ENCODE results near the gene OR52E5.

OR52E5 gene

DNA sequence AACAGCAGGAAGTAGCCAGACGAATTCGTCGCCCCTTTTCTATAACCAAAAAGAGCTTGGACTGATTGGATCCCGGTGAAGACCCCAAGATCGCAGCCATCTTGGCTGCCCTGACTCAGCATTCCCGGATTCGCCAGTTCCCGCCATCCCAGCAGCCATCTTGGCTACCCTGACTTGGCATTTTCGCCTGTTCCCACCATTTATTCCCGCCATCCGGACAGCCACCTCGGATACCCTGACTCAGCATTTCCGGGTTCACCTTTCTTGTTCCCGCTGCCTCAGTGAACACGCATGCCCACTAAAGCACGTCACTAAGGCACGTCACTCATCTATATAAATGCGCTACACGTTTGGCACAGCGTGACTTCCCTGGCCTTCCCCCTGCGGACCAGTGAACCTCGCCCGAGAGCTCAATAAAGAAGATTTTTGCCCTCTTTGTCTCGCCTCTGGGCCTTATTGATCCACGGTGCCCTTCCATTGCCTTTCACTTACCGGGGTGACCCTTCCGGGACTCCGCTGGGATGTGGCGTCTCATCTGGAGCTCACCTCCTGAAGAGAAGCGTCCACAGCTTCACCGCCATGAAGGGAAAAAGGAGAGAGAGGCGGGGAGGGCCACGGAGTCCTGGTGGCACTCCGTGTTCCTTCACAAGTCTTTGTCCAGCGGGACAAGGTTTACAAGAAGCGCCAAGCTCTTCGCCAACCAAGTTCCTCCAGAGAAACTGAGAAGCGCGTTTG lies 45.0 kb downstream of the OR52E5 start:
- DNase-seq, result no peak

DNA sequence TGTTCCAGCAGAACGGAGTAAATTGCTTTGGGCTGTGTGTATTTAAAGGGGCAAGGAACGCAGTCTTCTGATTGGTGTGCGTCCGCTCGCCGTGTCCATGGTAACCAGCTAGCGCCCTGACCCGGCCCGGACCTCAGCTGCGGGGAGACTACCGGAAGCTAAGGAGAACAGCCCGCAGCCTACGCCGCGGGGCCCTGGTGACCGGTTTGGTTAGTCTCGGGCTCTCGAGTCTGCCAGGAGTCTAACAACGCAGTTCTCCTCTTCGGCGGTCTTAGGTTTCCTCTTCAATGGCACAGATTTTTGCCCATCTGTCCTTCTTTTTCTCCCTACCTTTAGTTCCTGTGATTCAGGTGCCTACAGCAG lies 45.6 kb downstream of the OR52E5 start:
- DNase-seq, result no peak

DNA sequence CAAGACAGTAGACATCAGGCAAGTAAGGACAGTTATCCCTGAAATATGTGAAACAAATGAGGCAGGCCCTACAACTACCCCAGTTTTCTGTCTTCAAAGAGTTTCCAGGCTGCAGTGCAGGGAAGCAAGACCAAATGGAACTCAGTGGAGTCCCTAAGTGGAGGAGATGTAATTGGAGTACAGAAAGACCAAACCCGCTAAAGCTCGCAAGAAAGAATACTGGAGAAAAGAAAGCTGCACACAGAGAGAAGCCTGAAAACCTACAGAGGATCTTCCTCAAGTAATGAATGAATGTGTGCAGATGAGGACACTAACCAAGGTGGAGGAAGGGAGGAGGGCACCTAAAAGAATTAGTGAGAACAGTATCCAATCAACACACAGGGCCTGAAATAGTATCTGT lies 47.7 kb downstream of the OR52E5 start:
- DNase-seq, result no peak

DNA sequence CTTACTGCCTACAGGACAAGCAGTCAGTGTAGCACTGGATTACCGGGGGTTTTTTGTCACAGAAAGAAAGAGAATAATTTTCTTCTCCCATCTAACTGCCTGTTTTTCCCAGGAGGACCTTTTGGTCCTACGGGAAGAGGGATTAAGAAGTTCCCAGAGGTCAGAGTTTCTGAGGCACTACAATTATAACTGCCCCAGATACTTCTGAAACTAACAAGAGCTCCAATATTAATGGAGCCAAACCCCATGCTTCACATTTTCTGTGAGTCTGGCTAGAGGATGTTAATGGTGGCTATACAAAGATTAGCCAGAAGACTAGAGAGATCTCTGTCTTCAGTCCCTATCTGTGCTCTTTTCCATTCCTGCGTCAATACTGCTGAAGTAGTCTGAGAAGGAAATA lies 48.9 kb downstream of the OR52E5 start, which contains the start of gene OR56A3:
OR56A3 (plus strand) TSS at position 301 of the 400 bp plus-strand sequence. CDS start 5,096 bp downstream, outside the sequence.
- DNase-seq, result no peak

All from NCI-H526 (cell line).